UCSD-AML1 (cell line): ENCODE measurements around the gene LUC7L2.
"Not testable (repeated sequence)": the region's sequence is repeated elsewhere in the genome, so short reads cannot be mapped to it uniquely, and the experiment has no call there.

Experiments used
- DNase-seq: peaks from one replicate; lab custom pipeline; 2025; ENCODE audit not compliant: unreplicated experiment; lab: John Stamatoyannopoulos, UW

The LUC7L2 gene

DNA sequence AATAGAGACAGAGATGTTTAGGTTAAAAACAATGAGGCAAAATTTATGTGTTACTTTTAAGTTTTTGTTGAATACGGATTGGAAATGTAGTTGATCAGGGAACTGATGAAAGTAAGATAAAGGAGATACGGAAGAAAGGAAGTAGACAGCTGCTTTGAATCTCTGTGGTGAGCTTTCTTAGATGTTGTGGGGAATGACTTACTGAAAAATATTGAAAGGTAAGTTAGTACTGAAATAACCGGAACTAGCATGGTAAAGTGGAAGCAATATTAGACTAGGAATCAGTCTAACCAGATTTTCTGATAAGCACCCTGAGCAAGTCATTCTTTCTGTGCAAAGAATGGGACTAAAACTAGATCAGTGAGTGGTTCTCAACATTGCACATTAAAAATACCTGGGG is 34.8 kb downstream of the LUC7L2 start:
- DNase-seq, result no peak

GRCh38 chr7:139396323-139396951 is 36.7 kb downstream of the LUC7L2 start:
- DNase-seq, result no peak

- no peak for DNase-seq
Measured at GRCh38 chr7:139397192-139397591, 37.5 kb downstream of the LUC7L2 start.

DNA sequence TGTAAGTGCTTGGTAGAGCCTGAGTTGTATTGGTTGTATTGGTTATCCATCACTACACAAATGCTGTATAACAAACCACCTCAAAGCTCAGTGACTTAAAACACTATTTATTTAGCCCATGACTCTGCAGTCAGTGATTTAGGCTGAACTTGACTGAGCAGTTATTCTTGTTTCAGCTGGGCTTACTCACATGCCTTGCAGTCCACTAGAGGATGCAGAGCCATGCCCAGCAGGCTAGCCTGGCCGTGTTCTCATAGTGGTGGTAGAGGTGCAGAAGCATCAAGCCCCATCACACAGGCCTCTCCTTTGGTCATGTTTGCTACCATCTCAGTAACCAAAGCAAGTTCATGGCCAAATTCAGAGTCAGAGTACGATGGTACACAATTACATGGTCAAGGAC is 43.9 kb downstream of the LUC7L2 start:
- DNase-seq, result no peak

GRCh38 chr7:139407555-139407954 is 47.9 kb downstream of the LUC7L2 start:
- no peak for DNase-seq

- not testable (repeated sequence) for DNase-seq
Measured at GRCh38 chr7:139414743-139415402, 55.2 kb downstream of the LUC7L2 start.

GRCh38 chr7:139416405-139416804 is 56.7 kb downstream of the LUC7L2 start:
- DNase-seq, result no peak

DNA sequence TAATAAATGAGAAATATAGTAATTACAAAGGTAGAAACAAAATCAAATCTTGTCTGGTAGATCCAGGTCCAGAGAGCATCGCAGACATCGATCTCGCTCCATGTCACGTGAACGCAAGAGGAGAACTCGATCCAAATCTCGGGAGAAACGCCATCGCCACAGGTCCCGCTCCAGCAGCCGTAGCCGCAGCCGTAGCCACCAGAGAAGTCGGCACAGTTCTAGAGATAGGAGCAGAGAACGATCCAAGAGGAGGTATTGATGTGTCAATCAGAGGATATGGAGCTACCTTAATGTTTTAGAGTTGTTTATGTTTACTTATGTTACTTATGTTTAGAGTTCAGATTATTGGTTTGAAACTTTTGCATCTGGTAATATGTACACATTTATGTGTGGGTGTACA is 57.8 kb downstream of the LUC7L2 start:
- DNase-seq, result no peak

DNA sequence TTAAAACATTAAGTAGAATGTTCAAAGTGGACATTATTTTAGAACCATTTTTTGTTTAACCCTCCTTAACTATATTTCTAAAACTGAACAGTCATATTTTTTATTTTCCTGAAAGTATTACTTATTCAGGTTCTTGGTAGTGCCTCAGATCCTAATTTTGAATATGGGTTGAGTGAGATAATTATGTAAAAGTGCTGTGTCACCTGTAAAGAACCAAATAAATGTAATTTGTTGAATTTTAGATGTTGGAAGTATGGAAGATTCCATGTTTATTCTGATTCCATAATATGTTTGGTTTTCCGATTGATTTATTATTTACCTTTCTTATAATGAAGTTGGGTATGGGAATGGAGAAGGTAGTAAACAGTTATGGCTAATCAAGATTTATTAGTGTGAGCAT is 61.4 kb downstream of the LUC7L2 start:
- no peak for DNase-seq

DNA sequence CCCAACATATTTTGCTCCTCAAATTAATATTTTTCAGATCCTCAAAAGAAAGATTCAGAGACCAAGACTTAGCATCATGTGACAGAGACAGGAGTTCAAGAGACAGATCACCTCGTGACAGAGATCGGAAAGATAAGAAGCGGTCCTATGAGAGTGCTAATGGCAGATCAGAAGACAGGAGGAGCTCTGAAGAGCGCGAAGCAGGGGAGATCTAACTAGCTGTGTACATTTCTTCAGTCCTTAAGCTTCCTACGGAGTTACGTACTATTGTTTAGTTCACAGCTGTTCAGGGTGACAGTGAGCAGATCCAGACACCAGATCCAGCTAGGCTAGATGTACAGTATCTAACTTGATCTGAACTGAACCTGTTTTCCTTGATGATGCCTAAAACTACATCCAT is 62.4 kb downstream of the LUC7L2 start:
- no peak for DNase-seq

GRCh38 chr7:139423091-139423490 is 63.4 kb downstream of the LUC7L2 start:
- no peak for DNase-seq

DNA sequence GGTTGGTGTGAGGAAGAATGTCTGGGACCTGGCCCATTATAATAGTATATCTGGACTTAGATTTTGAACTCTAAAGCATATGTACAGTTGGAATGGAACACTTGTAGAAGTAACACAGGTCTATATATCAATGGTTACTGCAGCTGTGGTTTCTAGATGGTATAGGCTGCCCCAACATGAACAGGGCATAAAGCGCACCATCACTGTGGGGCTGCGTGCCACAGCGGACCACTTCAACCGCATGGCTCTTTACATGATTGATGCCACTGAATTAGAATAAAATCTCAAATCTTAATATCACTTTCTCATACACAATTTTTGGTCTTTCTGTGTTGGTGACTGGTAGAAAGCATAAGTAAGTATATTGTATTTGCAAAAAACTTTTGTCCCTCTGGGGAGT is 64.3 kb downstream of the LUC7L2 start:
- DNase-seq, result no peak

DNA sequence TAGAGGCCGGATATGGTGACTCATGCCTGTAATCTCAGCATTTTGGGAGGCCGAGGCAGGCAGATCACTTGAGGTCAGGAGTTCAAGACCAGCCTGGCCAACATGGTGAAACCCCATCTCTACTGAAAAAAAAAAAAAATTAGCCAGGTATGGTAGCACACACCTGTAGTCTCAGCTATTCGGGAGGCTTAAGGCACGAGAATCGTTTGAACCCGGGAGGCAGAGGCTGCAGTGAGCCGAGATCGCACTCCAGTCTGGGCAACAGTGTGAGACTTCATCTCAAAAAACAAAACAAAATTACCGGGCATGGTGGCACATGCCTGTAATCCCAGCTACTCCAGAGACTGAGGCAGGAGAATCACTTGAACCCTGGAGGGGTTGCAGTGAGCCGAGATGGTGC is 66.0 kb downstream of the LUC7L2 start:
- DNase-seq, result not testable (repeated sequence)

GRCh38 chr7:139426258-139427028 is 66.7 kb downstream of the LUC7L2 start:
- no peak for DNase-seq

DNA sequence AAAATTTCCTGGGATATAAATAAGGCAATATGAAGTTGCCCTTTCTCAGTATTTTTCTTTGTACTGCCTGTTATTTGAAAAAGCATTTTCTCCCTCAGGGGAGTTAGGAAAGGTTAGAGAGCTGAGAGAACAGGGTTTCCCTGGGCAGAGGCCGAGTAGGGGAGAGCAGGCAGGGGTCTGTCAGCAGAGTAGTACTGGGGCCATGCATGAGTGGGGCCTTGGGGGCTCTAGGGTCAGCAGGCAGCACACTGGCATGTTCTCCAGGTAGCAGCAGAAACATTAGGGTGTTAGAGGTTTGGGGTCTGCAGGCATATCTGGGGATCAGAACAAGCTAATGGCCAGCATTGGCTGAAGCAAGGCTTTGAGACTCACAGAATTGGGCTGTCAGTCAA is 67.3 kb downstream of the LUC7L2 start:
- DNase-seq, result no peak

DNA sequence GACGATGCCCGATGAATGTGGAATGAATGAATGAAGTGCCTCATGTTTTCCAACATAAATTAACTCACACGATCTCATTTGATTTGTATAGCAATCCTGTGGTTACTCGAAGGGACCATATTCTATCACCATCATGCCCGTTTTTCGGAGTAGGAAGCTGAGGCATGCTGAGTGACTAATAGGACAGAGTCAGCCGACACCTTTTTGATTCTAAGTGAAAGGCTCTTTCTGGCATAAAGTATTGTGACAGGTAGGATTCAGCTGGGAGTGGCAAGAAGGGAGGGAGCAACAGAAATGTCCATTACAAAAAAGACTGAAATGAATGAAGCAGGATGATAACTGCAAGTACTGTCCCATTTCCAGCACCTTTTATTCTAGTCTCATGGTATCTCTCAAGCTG is 68.1 kb downstream of the LUC7L2 start:
- no peak for DNase-seq

GRCh38 chr7:139429735-139430134 is 70.0 kb downstream of the LUC7L2 start:
- not testable (repeated sequence) for DNase-seq

- no peak for DNase-seq
Measured at GRCh38 chr7:139430443-139430842, 70.7 kb downstream of the LUC7L2 start.

GRCh38 chr7:139431010-139431409 is 71.3 kb downstream of the LUC7L2 start:
- no peak for DNase-seq

DNA sequence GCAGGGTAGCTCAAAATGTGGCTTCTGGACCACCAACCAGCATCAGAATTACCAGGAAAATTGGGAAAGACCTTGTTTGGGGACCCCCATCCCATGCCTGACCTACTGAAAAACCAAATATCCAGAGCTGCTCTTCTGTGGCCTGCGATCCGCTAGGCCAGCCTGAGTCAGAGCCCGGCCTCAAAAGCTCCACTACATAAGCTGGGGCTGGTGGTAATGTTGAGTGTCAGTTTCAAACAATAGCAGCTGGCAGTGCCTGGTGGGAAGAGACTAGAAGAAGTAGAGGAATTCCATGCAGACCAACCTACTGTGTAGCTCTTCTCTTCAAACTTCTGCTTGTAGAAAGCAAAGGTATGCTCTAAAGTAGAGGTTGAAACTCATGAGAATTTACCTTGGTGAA is 71.8 kb downstream of the LUC7L2 start:
- no peak for DNase-seq

GRCh38 chr7:139436806-139437205 is 77.1 kb downstream of the LUC7L2 start:
- DNase-seq, result no peak

DNA sequence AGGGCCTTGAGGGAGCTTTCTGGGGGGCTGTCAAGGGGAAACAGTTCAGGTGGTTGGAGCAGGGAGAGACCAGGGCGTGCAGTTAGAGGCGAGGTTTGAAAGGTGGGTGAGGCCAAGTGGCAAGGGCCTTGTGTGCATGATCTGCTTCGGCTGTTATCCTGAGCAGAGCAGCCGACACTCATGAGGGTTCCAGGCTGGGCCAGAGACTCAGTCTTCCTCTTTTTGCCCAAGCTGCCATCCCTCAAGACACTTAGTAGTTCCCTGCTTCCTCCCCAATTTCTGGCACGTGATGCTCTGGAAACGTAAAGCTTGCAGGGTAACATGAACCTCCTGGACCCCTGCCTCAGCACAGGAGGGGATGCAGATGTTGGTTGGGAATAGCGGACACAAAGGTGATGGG is 79.7 kb downstream of the LUC7L2 start:
- DNase-seq, result no peak
